GM18858 (cell line): ENCODE data around the gene ABHD2.
A peak's percentile ranks its signal among the peaks of the same experiment; 100 is the strongest.
"Not testable (repeated sequence)": the region's sequence is repeated elsewhere in the genome, so short reads cannot be mapped to it uniquely, and the experiment has no call there.

Experiments used
- ATAC-seq: cut with Tn5 transposase; IDR thresholded peaks from one replicate; pipeline ENCODE4 v1.9.1; 2021; ENCODE audit not compliant: unreplicated experiment

ABHD2 gene

DNA sequence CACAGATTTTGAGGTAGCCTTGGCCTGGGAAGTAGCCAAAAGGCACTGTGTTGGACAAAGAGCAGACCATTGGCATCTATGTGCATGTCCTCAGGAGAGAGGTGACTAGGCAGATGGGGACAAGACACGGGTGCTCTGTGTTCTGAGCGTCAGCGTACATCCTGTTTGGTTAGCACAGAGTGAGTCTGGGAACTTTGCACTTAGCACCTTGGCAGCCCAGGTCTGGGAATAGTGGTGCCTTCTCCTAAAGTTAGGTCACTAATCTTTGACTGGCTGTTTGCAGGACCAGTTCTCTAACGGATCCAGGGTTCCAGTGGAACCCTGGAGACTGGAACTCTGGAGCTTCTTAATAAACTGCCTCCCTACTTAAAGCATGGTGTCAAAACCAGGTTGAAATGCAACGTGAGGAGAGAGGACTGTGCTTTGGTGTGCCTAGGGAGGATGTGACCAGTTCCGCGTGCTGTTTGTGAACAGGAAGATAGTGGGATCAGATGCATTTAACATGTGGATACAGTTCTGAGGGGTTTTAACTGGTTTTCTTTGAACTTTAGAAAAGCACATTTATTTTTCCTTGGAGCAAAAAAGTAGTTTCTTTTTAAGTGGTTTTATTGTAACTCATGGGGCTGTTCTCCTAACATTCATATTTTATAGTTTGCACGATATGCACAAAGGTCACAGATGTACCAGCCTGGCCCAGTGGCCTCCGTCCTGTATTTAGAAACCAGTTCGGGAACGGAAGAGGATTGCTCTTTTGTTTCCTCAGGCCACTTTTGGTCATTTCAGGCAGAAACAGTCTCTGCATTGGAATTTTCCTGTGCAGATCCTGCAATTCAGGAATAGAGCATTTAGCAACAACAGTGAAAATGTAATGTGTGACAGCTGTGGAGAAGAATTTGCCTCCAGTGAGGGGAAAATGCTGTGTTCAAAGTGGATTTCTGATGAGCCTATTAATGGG is 48.8 kb downstream of the ABHD2 start:
- no peak for ATAC-seq

DNA sequence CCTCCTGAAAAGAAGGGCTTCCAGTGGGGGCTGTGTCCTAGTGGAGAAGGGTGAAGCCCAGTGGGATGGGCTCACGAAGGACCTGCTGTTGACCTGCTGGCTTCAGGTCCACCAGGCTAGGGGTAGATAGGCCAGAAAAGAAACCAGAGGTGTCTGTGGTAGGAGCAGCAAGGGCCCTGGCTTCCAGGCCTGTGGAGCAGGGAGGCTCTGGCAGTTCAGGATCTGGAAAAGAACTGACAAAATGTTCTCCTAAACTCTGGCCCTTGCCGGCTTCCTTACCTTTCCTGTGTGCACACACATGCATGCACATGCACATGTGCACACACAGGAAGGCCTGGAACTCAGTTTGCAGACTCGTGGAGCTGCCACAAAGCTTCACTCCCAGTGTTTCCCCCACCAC is 49.7 kb downstream of the ABHD2 start:
- ATAC-seq, result no peak

DNA sequence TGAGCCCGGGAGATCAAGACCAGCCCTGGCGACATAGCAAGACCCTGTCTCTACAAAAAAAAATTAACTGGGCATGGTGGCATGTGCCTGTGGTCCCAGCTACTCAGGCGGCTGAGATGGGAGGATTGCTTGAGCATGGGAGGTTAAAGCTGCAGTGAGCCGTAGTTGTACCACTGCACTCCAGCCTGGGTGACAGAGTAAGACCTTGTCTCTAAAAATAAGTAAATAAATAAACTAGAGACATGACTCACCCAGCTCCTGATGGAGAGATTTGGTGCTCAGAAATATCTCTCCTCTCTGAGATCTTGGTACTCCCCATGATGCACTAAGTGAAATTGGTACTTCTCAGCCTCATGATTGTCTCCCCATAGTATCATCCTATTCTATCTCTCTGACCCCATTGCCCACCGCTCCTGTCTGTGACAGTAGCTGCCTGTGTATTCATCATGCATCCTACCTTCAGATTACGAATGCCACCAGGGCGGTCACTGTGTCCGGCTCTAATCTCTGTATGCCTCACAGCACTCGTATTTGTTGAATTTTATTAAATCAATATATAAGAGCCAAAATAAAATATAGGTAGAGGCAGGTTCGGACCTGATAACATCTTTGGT is 50.9 kb downstream of the ABHD2 start:
- no peak for ATAC-seq

DNA sequence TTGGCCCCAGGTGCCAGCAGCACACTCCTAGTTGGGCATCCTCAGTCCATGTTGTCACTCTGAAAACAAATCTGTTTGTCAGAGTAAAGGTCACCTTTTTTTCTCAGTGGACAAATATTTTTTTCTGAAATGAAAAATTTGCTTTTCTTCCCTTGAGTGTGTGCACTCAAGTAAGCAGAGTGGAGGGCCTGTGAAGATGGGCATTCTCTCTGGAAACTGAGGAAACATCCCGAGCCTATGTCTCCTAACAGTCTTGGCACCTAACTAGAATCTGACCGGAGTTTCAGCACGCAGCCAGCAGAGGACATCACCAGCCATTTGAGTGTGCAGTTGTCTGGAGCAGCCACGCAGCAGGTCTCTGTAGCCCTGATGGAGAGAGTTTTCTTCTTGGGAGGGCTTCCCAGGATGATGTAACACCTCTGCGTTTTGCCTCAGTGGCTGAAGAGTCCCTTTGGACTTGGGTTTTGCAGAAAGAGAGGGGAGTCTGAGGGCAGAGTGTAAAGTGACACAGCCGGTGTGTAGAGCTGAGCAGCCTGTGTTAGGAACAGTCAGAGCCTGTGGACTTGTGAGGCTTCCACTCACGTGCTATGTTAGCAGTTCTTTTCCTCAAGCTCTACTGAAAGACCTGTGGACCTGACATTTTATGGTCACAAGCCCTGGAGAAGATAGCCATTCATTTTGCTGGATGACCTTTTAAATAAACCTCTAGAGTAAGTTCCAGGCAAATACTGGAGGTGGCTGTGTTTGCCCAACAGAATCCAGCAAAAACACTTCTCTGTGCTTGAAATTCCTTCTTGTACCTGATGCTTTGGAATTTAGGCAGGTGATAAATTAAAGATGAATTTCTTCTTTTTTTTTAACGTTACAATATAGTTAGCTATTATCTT is 51.6 kb downstream of the ABHD2 start:
- no peak for ATAC-seq

DNA sequence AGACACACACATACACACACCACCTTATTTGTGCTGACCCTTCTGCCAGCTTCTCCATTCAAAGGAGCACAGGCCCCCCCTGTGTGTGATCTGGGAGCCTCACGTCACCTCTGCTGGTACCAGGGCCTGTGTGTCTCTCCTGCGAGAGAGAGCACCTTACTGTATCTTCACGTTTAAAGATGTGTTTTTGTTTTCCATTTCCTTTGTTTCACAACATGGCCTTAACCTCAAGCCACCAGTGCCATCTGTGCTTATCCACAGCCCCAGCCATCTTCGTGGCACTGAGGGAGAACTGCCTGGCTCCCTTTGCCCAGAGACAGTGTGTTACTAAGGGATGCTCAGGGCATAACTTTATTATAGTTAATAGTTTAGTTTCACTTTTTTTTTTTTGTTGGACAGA is 52.3 kb downstream of the ABHD2 start:
- no peak for ATAC-seq

DNA sequence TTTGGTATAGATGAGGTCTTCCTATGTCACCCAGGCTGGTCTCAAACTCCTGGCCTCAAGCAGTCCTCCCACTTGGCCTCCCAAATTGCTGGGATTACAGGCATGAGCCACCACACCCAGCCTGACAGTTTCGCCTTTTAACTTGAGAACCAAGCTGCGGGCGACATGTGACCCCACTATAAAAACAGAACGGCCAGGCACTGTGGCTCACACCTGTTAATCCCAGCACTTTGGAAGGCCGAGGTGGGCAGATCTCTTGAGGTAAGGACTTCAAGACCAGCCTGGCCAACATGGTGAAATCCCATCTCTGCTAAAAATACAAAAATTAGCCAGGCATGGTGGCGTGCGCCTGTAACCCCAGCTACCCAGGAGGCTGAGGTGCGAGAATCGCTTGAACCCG is 52.9 kb downstream of the ABHD2 start:
- ATAC-seq, result not testable (repeated sequence)

DNA sequence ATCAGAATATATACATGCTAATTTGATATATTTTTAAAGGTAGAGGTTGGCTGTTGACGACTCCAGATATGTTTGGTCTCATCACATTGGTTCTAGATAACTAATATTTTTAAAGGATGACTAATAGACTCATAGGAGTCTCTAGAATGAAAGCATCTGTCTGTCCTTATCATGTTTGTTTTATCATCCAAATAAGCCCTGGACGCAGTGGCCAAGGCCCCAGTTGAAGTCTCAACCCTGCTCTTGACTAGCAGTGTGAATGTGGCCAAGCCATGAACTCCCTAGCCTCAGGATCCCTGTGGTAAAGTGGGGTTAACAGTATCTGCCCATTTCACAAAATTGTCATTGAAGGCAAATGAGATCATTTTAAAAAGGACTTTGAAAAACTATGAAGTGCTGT is 53.6 kb downstream of the ABHD2 start:
- no peak for ATAC-seq

DNA sequence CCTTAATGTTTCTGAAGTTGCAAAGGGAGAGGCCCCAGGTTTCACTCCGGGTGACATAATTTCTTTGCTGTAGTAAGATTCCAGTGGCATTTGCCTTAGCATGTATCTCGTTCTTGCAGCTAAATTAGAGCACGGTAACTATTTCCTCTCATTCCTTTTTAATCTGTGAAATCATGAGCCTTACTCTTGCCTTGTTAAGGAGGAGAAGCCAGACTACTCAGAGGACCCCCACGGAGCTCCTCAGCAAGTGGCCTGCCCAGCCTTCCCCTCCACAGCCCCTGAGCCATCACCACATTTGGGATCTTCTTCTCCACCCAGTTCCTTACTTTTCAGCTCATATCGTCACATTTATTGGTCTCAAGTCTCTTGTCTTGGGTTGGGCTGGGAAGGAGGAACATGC is 54.2 kb downstream of the ABHD2 start:
- ATAC-seq, result no peak

DNA sequence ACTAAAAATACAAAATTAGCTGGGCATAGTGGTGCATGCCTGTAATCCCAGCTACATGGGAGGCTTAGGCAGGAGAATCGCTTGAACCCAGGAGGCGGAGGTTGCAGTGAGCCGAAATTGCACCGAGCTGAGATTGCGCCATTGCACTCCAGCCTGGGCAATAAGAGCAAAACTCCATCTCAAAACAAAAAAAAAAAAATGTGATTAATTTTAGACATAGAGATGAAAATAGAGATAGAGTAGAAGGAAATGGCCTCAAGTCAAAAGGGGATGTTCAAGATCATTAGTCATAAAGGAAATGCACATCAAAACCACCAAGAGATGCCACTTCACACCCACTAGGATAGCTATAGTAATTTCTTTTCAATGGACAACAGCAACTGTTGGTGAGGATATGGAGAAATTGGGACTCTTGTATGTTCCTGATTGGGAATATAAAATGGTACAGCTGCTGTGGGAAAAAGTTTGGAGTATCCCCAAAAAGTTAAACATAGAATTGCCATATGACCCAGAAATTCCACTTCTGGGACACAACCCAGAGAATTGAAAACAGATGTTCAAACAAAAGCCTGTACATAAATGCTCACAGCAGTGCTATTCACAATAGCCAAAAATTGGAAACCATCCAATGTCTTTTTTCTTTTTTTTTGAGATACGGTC is 55.4 kb downstream of the ABHD2 start:
- peak; percentile 73 for ATAC-seq

DNA sequence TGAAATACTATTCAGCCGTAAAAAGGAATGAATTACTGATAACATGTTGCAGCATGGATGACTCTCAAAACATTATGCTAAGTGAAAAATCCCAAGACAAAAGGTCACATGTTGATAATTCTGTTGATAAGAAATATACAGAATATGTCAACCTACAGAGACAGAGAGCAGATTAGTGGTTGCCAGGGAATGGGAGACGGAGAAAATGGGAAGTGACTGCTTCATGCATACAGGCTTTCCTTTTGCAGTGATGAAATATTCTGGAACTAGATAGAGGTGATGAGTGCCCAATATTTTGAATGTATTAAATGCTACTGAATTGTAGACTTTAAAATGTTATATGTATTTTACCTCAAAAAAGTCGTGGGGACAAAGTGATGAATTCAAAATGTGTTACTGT is 56.2 kb downstream of the ABHD2 start:
- no peak for ATAC-seq

DNA sequence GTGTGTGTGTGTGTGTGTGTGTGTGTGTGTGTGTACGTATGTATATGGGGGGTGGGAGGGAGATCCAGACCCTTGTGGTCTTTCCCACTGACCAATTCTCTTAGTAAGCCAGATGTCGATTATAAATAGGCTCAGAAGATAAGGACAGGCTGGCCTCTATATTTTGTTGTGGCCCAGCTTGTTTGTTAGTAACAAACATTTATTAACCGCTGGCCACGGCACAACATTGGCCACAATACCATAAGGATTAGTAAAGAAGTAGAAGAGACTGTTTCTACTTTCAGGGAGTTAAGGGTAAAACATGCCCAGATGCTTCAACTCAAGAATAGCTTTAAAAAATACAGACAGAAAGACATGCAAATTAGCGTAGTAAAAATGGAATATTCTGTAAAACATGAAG is 58.1 kb downstream of the ABHD2 start:
- no peak for ATAC-seq

DNA sequence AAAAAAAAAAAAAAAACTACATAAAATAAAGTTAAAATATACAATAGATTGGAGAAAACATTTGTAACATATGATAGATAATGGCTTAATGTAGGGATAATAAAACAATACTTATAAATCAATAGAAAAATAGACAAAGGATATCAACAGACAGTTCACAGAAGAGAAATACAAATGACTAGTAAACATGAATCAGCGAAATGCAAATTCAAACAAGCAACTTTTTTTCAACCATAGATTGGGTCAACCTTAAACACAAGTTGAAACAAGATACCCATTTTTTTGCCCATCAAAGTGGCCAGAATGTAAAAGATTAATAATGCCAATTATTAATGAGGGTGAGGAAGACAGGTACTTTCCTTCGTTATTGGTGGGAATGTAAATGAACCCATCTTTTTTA is 59.9 kb downstream of the ABHD2 start:
- ATAC-seq, result no peak

DNA sequence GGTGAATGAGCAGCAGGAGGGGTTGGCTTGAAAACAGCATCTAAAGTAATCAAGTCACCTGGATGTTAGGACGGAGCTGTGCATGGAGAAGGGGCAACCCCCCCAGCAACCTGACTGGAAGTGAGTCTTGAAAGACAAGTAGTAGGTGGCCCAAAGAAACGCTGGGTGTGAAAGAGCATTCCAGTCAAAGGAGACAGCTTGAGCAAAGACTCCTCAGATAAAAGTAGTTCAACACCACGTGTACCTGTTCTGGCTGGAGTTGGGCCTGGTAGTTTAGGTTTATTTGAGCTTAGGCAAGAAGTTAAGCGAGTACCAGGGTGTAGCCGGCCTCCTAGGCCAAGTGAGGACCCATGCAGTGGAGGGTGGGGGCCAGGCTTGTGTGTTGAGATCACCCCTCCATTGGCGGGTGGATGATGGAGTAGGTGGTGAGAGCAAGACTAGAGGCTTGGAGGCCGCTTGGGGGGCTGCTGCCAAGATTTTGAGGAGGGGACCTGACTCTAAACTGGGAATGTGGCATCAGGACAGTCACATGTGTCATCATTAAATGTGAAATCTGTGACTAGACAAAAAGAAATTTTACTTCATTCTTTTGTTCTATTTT is 61.3 kb downstream of the ABHD2 start:
- ATAC-seq, result no peak

DNA sequence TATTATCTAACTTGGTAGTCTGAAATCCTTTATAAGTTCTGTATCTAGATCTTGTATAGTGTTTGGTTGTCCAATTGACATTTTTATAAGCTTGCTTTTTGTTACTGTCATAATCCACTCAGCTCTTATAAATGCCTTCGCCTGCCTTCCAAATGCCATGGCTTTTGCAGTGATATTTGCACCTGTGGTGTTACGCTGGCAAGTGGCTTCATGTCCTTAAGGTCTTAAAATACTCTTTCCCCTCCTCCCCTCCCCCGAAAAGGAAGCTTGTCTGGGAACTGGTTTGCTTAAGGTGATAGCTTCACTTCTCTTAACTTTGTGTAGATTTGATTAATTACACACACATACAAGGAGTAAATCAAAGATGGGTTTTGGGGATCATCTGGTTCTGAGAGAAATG is 62.0 kb downstream of the ABHD2 start:
- no peak for ATAC-seq

DNA sequence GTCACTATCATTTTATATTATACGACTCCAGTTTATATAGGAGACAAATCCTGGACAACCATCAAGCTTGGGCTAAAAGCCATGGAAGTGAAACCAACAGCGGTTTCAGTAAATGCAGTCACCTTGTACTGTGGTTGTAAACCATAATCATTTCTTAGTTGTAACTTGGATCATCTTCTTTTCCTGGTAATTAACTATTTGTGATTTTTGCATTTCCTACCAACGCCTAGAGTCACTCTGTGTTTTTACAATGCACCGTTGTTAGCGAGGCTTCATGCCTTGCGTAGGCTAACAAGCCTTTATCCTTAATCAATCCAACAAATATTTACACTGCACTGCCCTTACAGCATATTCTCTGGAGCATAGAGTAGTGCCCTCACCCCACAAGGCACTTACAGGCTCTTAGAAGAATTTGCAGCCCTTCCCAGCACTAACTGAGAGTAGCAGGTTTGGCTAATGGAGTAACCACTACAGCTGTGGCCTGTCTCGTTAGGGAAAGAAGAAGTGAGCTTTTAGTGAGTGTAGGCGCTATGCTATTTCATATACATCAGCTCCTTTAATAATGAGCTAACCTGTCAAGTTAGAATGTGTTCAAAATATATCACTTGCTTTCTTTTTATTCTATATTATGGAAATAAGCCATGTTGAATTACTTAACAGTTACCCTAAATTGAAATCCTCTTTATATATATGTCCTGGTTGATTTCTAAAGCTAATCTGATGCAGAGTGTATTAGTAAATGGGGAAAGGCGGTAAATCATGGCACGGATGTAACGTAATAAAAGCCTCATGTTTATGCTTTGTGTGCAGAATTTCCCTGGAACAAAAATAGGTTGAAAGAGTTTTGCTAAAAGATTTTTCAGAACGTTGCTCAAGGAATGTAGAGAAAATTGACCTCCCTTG is 62.8 kb downstream of the ABHD2 start:
- no peak for ATAC-seq

DNA sequence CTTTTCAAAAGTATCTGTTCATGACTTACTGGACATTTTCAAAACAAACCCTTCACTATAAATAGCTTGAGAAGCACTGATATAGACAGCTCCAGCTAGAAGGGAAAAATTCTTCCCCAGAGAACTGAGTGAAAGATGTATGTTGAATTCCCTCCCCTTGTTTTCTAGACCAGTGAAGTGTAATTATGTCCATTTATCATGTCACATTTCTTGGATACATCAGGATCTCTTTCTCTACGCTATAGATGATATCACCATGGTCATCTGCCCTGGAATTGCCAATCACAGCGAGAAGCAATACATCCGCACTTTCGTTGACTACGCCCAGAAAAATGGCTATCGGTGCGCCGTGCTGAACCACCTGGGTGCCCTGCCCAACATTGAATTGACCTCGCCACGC is 66.9 kb downstream of the ABHD2 start:
- ATAC-seq, result no peak

DNA sequence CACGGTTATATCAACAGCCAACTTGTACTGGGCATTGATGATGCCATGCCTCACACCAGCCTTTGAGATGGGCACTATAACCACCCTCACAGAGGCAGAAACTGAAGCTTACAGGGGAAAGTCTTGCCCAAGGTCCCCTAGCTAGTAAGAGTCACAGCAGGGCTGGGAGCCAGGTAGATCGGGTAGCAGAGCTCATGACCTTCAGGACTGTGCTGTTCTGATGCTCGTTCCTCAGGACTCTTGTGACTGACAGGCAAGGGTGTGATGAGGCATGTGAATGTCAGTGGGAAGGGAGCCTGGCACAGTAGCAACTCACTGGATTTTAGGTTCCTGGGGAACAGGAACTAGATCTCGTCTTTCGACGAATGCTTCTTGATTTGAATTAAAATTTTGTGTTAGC is 67.4 kb downstream of the ABHD2 start:
- ATAC-seq, result no peak

DNA sequence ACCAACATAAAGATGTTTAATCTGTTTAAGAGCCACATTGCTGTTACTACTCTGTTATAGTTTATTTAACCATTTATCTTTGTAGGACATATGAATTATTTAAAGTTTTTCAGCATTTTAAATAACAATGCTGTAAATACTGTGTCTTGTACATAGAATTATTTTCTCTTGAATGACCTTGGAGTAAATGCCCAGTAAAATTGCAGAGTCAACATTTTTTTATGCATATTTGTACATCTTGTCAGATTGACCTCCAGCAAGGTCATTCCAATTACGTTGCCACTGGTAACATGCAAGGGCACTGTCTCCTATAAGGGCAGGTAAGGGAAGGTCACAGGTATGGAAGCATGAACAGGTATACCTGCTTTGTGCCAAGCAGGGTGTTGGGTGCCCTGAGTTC is 68.8 kb downstream of the ABHD2 start:
- ATAC-seq, result no peak

DNA sequence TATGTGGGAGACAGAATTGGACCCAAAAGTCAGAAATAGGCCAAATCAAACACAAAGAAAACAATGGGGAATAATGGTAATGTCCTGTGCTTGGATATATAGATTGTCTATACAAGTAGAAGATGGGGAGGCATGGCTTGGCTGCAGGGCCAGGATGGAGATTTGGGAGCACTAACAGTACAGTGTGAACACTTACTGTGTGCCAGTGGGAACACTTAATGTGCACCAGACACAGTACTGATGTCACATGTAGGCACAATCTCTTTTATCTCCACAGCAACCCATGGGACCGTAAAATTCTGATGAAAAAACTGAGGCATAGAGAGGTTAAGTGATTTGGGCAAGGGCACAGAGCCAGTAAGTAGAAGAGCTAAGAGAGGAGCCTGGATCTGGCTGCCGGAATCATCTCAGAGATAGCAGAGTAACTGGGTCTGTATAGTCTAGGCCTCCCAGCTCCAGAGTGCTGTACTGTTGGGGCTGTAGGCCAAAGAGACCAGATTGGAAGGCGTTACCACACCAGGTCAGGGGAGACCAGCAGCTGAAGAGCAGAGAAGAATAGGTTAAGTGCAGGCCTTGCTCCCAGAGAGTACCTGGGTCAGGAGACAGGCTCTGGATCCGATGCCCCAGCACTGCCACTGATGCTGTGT is 69.8 kb downstream of the ABHD2 start:
- no peak for ATAC-seq
